Stimulated activated CD4-positive, alpha-beta T cell treated with anti-CD3 and anti-CD28 coated beads, Interleukin-12 subunit alpha, Interleukin-12 subunit beta, amount 100 ng/mL, for 4 hours (primary cell): Measurements from ENCODE around the gene GALR1.

Source experiments
- DNase-seq: peaks from one replicate; pipeline ENCODE4 v3.0.0-alpha.2; 2020

The GALR1 gene

GRCh38 chr18:77321823-77322805 is 72.5 kb downstream of the GALR1 start:
- DNase-seq, result no peak

GRCh38 chr18:77323640-77324299 is 74.1 kb downstream of the GALR1 start:
- no peak for DNase-seq
